K562 (cell line): ENCODE measurements around the gene LAMA3.

Source experiments
- CBX1 ChIP-seq: sonication (generic); IDR thresholded peaks from 2 replicates; pipeline ENCODE4 v1.6.1; 2016; ENCODE audit warnings: antibody characterized with exemption, low read depth, mild to moderate bottlenecking
- CEBPB ChIP-seq: fragments of 450-650 bp; IDR thresholded peaks from 2 replicates; pipeline ENCODE4 v1.6.1; 2016; ENCODE audit warnings: missing genetic modification characterization, missing compliant biosample characterization
- CTCF ChIP-seq, 3 experiments: IDR thresholded peaks in 2 of 3; conservative IDR thresholded peaks in 1 of 3; 2 replicates each; pipeline ENCODE4 v1.5.1; 2011 to 2012; ENCODE audit warnings: low read length in 3 of 3, mild to moderate bottlenecking in 3 of 3, control low read depth in 2 of 3, improper control_type of control experiment in 1 of 3, inconsistent platforms in 1 of 3, low read depth in 1 of 3, mixed read lengths in 1 of 3, moderate library complexity in 1 of 3; ENCODE audit not compliant: insufficient read depth in 2 of 3
- ELF1 ChIP-seq: fragments of 200-800 bp; sonication (Bioruptor generic); IDR thresholded peaks from 2 replicates; pipeline ENCODE4 v1.6.1; 2016; ENCODE audit warnings: missing genetic modification characterization, missing compliant biosample characterization
- ELK1 ChIP-seq: sonication (generic); formaldehyde crosslinking; IDR thresholded peaks from 2 replicates; pipeline ENCODE4 v1.8.1; 2022; ENCODE audit warnings: missing genetic modification reagents
- EP400 ChIP-seq: fragments of 450-650 bp; IDR thresholded peaks from 2 replicates; pipeline ENCODE4 v1.6.1; 2017; ENCODE audit warnings: antibody characterized with exemption, mild to moderate bottlenecking, moderate library complexity
- KLF6 ChIP-seq: fragments of 250-450 bp; sonication (Bioruptor Pico); IDR thresholded peaks from 2 replicates; pipeline ENCODE4 v1.4.0; 2020; ENCODE audit warnings: mild to moderate bottlenecking, moderate library complexity, borderline replicate concordance
- NFE2 ChIP-seq: IDR thresholded peaks from 2 replicates; pipeline ENCODE4 v1.6.1; 2014; ENCODE audit warnings: antibody characterized with exemption, low read depth
- POLR2AphosphoS5 ChIP-seq: IDR thresholded peaks from 2 replicates; pipeline ENCODE4 v1.6.1; 2011; ENCODE audit warnings: mild to moderate bottlenecking, low read depth, low read length, moderate library complexity; ENCODE audit not compliant: control insufficient read depth, insufficient read depth
- REST ChIP-seq, 2 experiments: fragments of 450-650 bp; formaldehyde crosslinking in 1 of 2; IDR thresholded peaks; 2 replicates each; pipeline versions ENCODE4 v1.4.0 to v1.6.1; 2014 to 2020; ENCODE audit warnings: mild to moderate bottlenecking in 2 of 2, borderline replicate concordance in 1 of 2, low read depth in 1 of 2

- TF ChIP-seq NFE2 (no peak), CEBPB (no peak), POLR2AphosphoS5 (no peak), CTCF (IDR thresholded peaks at IDR 0.05 in 2 of 3, conservative IDR thresholded peaks at IDR 0.05 in 1 of 3; ENCODE audit: insufficient read depth in 2 of 3, low read depth in 1 of 3, low read length in 3 of 3) (no peak), ELF1 (no peak), ELK1 (CRISPR knock-in tag) (no peak), CBX1 (no peak), KLF6 (CRISPR knock-in tag) (no peak), EP400 (no peak), REST (IDR thresholded peaks at IDR 0.05; ENCODE audit: borderline replicate concordance) (no peak), REST (CRISPR knock-in tag; IDR thresholded peaks at IDR 0.05; ENCODE audit: low read depth) (no peak)
Observed at GRCh38 chr18:23847321-23847986, 158.2 kb downstream of the LAMA3 start.
